Peyer's patch (tissue), 4 donors: ENCODE measurements around the gene HLCS. TPM values are rescaled to one million over a fixed set of nuclear protein-coding genes. Genes with fewer than 3 reads are reported as not detected.

ENCODE experiments used
- DNase-seq, 3 donors: peaks; one replicate each; pipeline ENCODE4 v3.0.0-alpha.2; 2017 to 2019
- H3K27ac ChIP-seq, 4 donors: fragments of 200-600 bp; sonication (generic); one replicate each; pipeline ENCODE4 v1.5.1; 2016 to 2019
- H3K27me3 ChIP-seq, 2 donors: fragments of 200-600 bp; sonication (generic); one replicate each; pipeline ENCODE4 v1.5.1; 2019
- H3K36me3 ChIP-seq, 3 donors: fragments of 200-600 bp; sonication (generic); one replicate each; pipeline ENCODE4 v1.5.1; 2016 to 2019
- H3K4me1 ChIP-seq, 4 donors: fragments of 200-600 bp; sonication (generic); one replicate each; pipeline ENCODE4 v1.5.1; 2016 to 2019
- H3K4me3 ChIP-seq, 4 donors: fragments of 200-600 bp; sonication (generic); 1 replicate in 3 of 4; 2 replicates in 1 of 4; pipeline ENCODE4 v1.5.1; 2016 to 2019; ENCODE audit warnings: mild to moderate bottlenecking in 1 of 4
- H3K9me3 ChIP-seq, 4 donors: fragments of 200-600 bp; sonication (generic); one replicate each; pipeline ENCODE4 v1.5.1; 2016 to 2019; ENCODE audit warnings: mild to moderate bottlenecking in 1 of 4
- CTCF ChIP-seq, 6 experiments: fragments of 450-650 bp in 4 of 6; fragments of 200-600 bp in 2 of 6; sonication (generic) in 1 of 6; IDR thresholded peaks; one replicate each; pipeline ENCODE4 v1.5.1; 2017 to 2019; ENCODE audit warnings: antibody characterized with exemption in 6 of 6, mild to moderate bottlenecking in 3 of 6, moderate library complexity in 1 of 6
- POLR2A ChIP-seq, 2 donors: fragments of 450-650 bp; IDR thresholded peaks; one replicate each; pipeline ENCODE4 v1.5.1; 2017; ENCODE audit warnings: antibody characterized with exemption in 2 of 2, mild to moderate bottlenecking in 2 of 2, moderate library complexity in 2 of 2
- total RNA-seq, 4 donors: library from RNA; depleted of rRNA; stranded (reverse); fragments of >200 nt; gene quantifications; one replicate each; pipeline ENCODE4 v1.1.0, GENCODE V29; 2016

Gene HLCS
- total RNA-seq, 4 donors from 2014 or later: 14.9 to 27.9 (median 24.3) TPM

GRCh38 chr21:36807422-36807928 lies 159.0 kb downstream of the HLCS start:
- no peaks in the 10 kb centered on the region for H3K9me3 ChIP-seq
- no peak for DNase-seq
- no peaks in the 10 kb centered on the region for H3K27me3 ChIP-seq

GRCh38 chr21:36806103-36806502 lies 160.4 kb downstream of the HLCS start:
- Histone ChIP-seq H3K36me3 (no peaks in the 10 kb centered on the region), H3K4me3 (no peak overlapping the region), H3K27me3 (no peaks in the 10 kb centered on the region), H3K9me3 (no peaks in the 10 kb centered on the region), H3K4me1 (no peaks in the 10 kb centered on the region), H3K27ac (no peak overlapping the region)
- no peak for DNase-seq
- no peak for TF ChIP-seq POLR2A (IDR thresholded peaks at IDR 0.05)
- no peak for TF ChIP-seq CTCF (IDR thresholded peaks at IDR 0.05)

More at GRCh38 chr21:36807422-36807928, 159.0 kb downstream of the HLCS start:
- Histone ChIP-seq H3K4me3 (no peak overlapping the region), H3K4me1 (no peaks in the 10 kb centered on the region), H3K27ac (no peak overlapping the region), H3K36me3 (no peaks in the 10 kb centered on the region)
- no peak for TF ChIP-seq CTCF (IDR thresholded peaks at IDR 0.05)
- TF ChIP-seq POLR2A (IDR thresholded peaks at IDR 0.05): no peak

GRCh38 chr21:36804874-36805611 lies 161.4 kb downstream of the HLCS start:
- no peaks in the 10 kb centered on the region for H3K4me1 ChIP-seq
- TF ChIP-seq POLR2A (IDR thresholded peaks at IDR 0.05) (no peak), CTCF (IDR thresholded peaks at IDR 0.05) (no peak)
- no peak overlapping the region for H3K27ac ChIP-seq
- no peak overlapping the region for H3K4me3 ChIP-seq
- no peaks in the 10 kb centered on the region for H3K36me3 ChIP-seq
- DNase-seq: no peak
- H3K9me3 ChIP-seq: no peaks in the 10 kb centered on the region
- no peaks in the 10 kb centered on the region for H3K27me3 ChIP-seq

GRCh38 chr21:36803816-36804439 lies 162.5 kb downstream of the HLCS start:
- Histone ChIP-seq H3K36me3 (no peaks in the 10 kb centered on the region), H3K9me3 (no peaks in the 10 kb centered on the region), H3K4me3 (no peak overlapping the region), H3K27me3 (no peaks in the 10 kb centered on the region), H3K27ac (no peak overlapping the region), H3K4me1 (no peaks in the 10 kb centered on the region)
- no peak for TF ChIP-seq CTCF (IDR thresholded peaks at IDR 0.05)
- no peak for TF ChIP-seq POLR2A (IDR thresholded peaks at IDR 0.05)
- DNase-seq: no peak

GRCh38 chr21:36803051-36803645 lies 163.3 kb downstream of the HLCS start:
- Histone ChIP-seq H3K27me3 (no peaks in the 10 kb centered on the region), H3K4me1 (no peaks in the 10 kb centered on the region), H3K27ac (no peak overlapping the region), H3K4me3 (no peak overlapping the region), H3K9me3 (no peaks in the 10 kb centered on the region), H3K36me3 (no peaks in the 10 kb centered on the region)
- DNase-seq: no peak
- TF ChIP-seq POLR2A (IDR thresholded peaks at IDR 0.05): no peak
- TF ChIP-seq CTCF (IDR thresholded peaks at IDR 0.05): no peak
